Fibroblast of skin of back (primary cell): ENCODE results near the gene FLOT1. TPM values are rescaled to one million over a fixed set of nuclear protein-coding genes. Genes with fewer than 3 reads are reported as not detected.
A peak's percentile ranks its signal among the peaks of the same experiment; 100 is the strongest.

Experiments
- DNase-seq: peaks from one replicate; pipeline ENCODE4 v3.0.0-alpha.2; 2013
- polyA plus RNA-seq, 2 experiments: library from polyadenylated mRNA; unstranded; fragments of 120-200 nt; gene quantifications; one replicate each; pipeline ENCODE4 v1.2.1, GENCODE V29; 2013; ENCODE audit not compliant: insufficient read length in 2 of 2

The FLOT1 gene
- polyA plus RNA-seq (2013, experiment 1 of 2; ENCODE audit: insufficient read length), result 100 TPM
- 75.7 TPM for polyA plus RNA-seq (2013, experiment 2 of 2; ENCODE audit: insufficient read length)

GRCh38 chr6:30742316-30743098 lies at the start of gene FLOT1:
Gene FLOT1 (minus strand): TSS chr6:30742687. CDS start chr6:30742189, 498 bp downstream.
- peak; percentile 96 for DNase-seq

GRCh38 chr6:30790724-30791383 lies 48.4 kb upstream of the FLOT1 start:
- DNase-seq, result no peak

- DNase-seq, result no peak
These were observed 47.1 kb upstream of the FLOT1 start for GRCh38 chr6:30789606-30790005.

- DNase-seq, result peak; percentile 78
These were observed 45.5 kb upstream of the FLOT1 start for GRCh38 chr6:30787954-30788353.

GRCh38 chr6:30782425-30783014 lies 40.0 kb upstream of the FLOT1 start:
- DNase-seq, result peak; percentile 54

GRCh38 chr6:30781743-30782424 lies 39.4 kb upstream of the FLOT1 start:
- peak; percentile 98 for DNase-seq

GRCh38 chr6:30781395-30781742 lies 38.9 kb upstream of the FLOT1 start:
- no peak for DNase-seq

- no peak for DNase-seq
These were observed 38.1 kb upstream of the FLOT1 start for GRCh38 chr6:30780642-30780920.

- no peak for DNase-seq
These were observed 37.6 kb upstream of the FLOT1 start for GRCh38 chr6:30779850-30780641.

GRCh38 chr6:30778001-30778635 lies 35.6 kb upstream of the FLOT1 start:
- no peak for DNase-seq

- DNase-seq, result no peak
These were observed 34.6 kb upstream of the FLOT1 start for GRCh38 chr6:30777155-30777485.

GRCh38 chr6:30776390-30777154 lies 34.1 kb upstream of the FLOT1 start:
- DNase-seq, result no peak

GRCh38 chr6:30775104-30775503 lies 32.6 kb upstream of the FLOT1 start:
- no peak for DNase-seq

- DNase-seq, result no peak
These were observed 32.2 kb upstream of the FLOT1 start for GRCh38 chr6:30774701-30775100.

GRCh38 chr6:30770592-30770991 lies 28.1 kb upstream of the FLOT1 start:
- no peak for DNase-seq

- no peak for DNase-seq
These were observed 27.5 kb upstream of the FLOT1 start for GRCh38 chr6:30769853-30770524.

- peak; percentile 98 for DNase-seq
These were observed 26.8 kb upstream of the FLOT1 start for GRCh38 chr6:30769088-30769852.

- DNase-seq, result no peak
These were observed 26.2 kb upstream of the FLOT1 start for GRCh38 chr6:30768634-30769087.

GRCh38 chr6:30767944-30768301 lies 25.4 kb upstream of the FLOT1 start:
- no peak for DNase-seq
